GM19023 (cell line): ENCODE results near the gene SLC2A5.

ENCODE experiments used
- ATAC-seq: cut with Tn5 transposase; IDR thresholded peaks from one replicate; pipeline ENCODE4 v1.9.1; 2021; ENCODE audit warnings: mild to moderate bottlenecking, moderate library complexity; ENCODE audit not compliant: unreplicated experiment

Gene SLC2A5

GRCh38 chr1:9065213-9065751 lies 4.2 kb downstream of the SLC2A5 start:
- no peak for ATAC-seq

GRCh38 chr1:9062846-9063245 lies 6.6 kb downstream of the SLC2A5 start:
- no peak for ATAC-seq

GRCh38 chr1:9062021-9062471 lies 7.4 kb downstream of the SLC2A5 start:
- no peak for ATAC-seq

GRCh38 chr1:9061252-9061960 lies 8.0 kb downstream of the SLC2A5 start:
- ATAC-seq: no peak

GRCh38 chr1:9059891-9060744 lies 9.3 kb downstream of the SLC2A5 start:
- ATAC-seq: no peak

GRCh38 chr1:9058465-9058864 lies 11.0 kb downstream of the SLC2A5 start:
- no peak for ATAC-seq

- no peak for ATAC-seq
These were observed 11.6 kb downstream of the SLC2A5 start for GRCh38 chr1:9057851-9058250.

- ATAC-seq: no peak
These were observed 17.0 kb downstream of the SLC2A5 start for GRCh38 chr1:9052272-9053049.

GRCh38 chr1:9051379-9051778 lies 18.1 kb downstream of the SLC2A5 start:
- ATAC-seq: no peak

GRCh38 chr1:9050803-9051202 lies 18.6 kb downstream of the SLC2A5 start:
- no peak for ATAC-seq

- no peak for ATAC-seq
These were observed 20.9 kb downstream of the SLC2A5 start for GRCh38 chr1:9048551-9048950.

- ATAC-seq: no peak
These were observed 22.4 kb downstream of the SLC2A5 start for GRCh38 chr1:9047019-9047418.

- ATAC-seq: no peak
These were observed 23.4 kb downstream of the SLC2A5 start for GRCh38 chr1:9045861-9046510.

GRCh38 chr1:9044236-9044635 lies 25.2 kb downstream of the SLC2A5 start:
- ATAC-seq: no peak

- ATAC-seq: no peak
These were observed 27.2 kb downstream of the SLC2A5 start for GRCh38 chr1:9042272-9042671.

- ATAC-seq: no peak
These were observed 28.2 kb downstream of the SLC2A5 start for GRCh38 chr1:9041116-9041779.

GRCh38 chr1:9040659-9041030 lies 28.8 kb downstream of the SLC2A5 start:
- no peak for ATAC-seq

- ATAC-seq: no peak
These were observed 29.4 kb downstream of the SLC2A5 start for GRCh38 chr1:9039761-9040658.
